Effector memory CD8-positive, alpha-beta T cell (primary cell): ENCODE results near the gene VAX1.

Source experiments
- ATAC-seq: fragments of 150-1000 bp; cut with Tn5 transposase; replicated peaks from 2 replicates; pipeline ENCODE4 v1.10.0; 2021; ENCODE audit warnings: mild to moderate bottlenecking, moderate library complexity
- DNase-seq, 3 experiments: peaks; one replicate each; pipeline ENCODE4 v3.0.0; 2021
- H3K27ac Mint-ChIP-seq, 2 donors: one replicate each; pipeline ENCODE4 v1.8.0; 2022; ENCODE audit warnings: mild to moderate bottlenecking in 2 of 2, mixed read lengths in 2 of 2, moderate library complexity in 2 of 2
- H3K27me3 Mint-ChIP-seq, 2 donors: one replicate each; pipeline ENCODE4 v1.8.0; 2022; ENCODE audit warnings: mixed read lengths in 2 of 2
- H3K36me3 Mint-ChIP-seq: one replicate; pipeline ENCODE4 v1.8.0; 2022; ENCODE audit warnings: mild to moderate bottlenecking, moderate library complexity, mixed read lengths; ENCODE audit not compliant: insufficient read depth
- H3K4me1 Mint-ChIP-seq, 2 donors: one replicate each; pipeline ENCODE4 v1.8.0; 2022; ENCODE audit warnings: low read depth in 2 of 2, mixed read lengths in 2 of 2
- H3K4me3 Mint-ChIP-seq, 2 donors: one replicate each; pipeline ENCODE4 v1.8.0; 2022; ENCODE audit warnings: mild to moderate bottlenecking in 2 of 2, mixed read lengths in 2 of 2, moderate library complexity in 2 of 2
- H3K9me3 Mint-ChIP-seq, 2 donors: one replicate each; pipeline ENCODE4 v1.8.0; 2022; ENCODE audit warnings: mixed read lengths in 2 of 2

Gene VAX1

GRCh38 chr10:117159390-117159789 lies 21.3 kb upstream of the VAX1 start:
- ATAC-seq (no peak), DNase-seq (no peak)
- Mint-ChIP-seq H3K27me3 (peaks cover 78 to 94% of the 10 kb centered on the region in 2 donors), H3K36me3 (no peaks in the 10 kb centered on the region), H3K4me3 (no peak overlapping the region), H3K27ac (no peak overlapping the region), H3K4me1 (peaks cover 5 to 7% of the 10 kb centered on the region in 2 donors), H3K9me3 (no peaks in the 10 kb centered on the region)

- ATAC-seq (no peak), DNase-seq (no peak)
- no peaks in the 10 kb centered on the region for H3K36me3 Mint-ChIP-seq
- peaks cover 5 to 7% of the 10 kb centered on the region in 2 donors for H3K4me1 Mint-ChIP-seq
- no peak overlapping the region for H3K27ac Mint-ChIP-seq
- H3K27me3 Mint-ChIP-seq: peaks cover 78 to 97% of the 10 kb centered on the region in 2 donors
- no peak overlapping the region for H3K4me3 Mint-ChIP-seq
- no peaks in the 10 kb centered on the region for H3K9me3 Mint-ChIP-seq
These were observed 20.2 kb upstream of the VAX1 start for GRCh38 chr10:117158297-117158696.

- H3K27ac Mint-ChIP-seq: no peak overlapping the region
- H3K4me3 Mint-ChIP-seq: no peak overlapping the region
These were observed 14.6 kb upstream of the VAX1 start for GRCh38 chr10:117152668-117153067.

GRCh38 chr10:117148284-117148683 lies 10.2 kb upstream of the VAX1 start:
- peaks cover 0 to 6% of the 10 kb centered on the region in 2 donors for H3K9me3 Mint-ChIP-seq
- H3K4me3 Mint-ChIP-seq: no peak overlapping the region
- DNase-seq (no peak), ATAC-seq (no peak)
- peaks cover 34 to 62% of the 10 kb centered on the region in 2 donors for H3K27me3 Mint-ChIP-seq
- no peak overlapping the region for H3K27ac Mint-ChIP-seq
- H3K36me3 Mint-ChIP-seq: peaks cover 3% of the 10 kb centered on the region
- H3K4me1 Mint-ChIP-seq: no peaks in the 10 kb centered on the region

More at GRCh38 chr10:117152668-117153067, 14.6 kb upstream of the VAX1 start:
- peaks cover 53 to 95% of the 10 kb centered on the region in 2 donors for H3K27me3 Mint-ChIP-seq
- no peaks in the 10 kb centered on the region for H3K4me1 Mint-ChIP-seq
- H3K36me3 Mint-ChIP-seq: peaks cover 3% of the 10 kb centered on the region
- DNase-seq (no peak), ATAC-seq (no peak)
- H3K9me3 Mint-ChIP-seq: peaks cover 0 to 6% of the 10 kb centered on the region in 2 donors

- H3K27ac Mint-ChIP-seq: no peak overlapping the region
- no peak overlapping the region for H3K4me3 Mint-ChIP-seq
- H3K9me3 Mint-ChIP-seq: no peaks in the 10 kb centered on the region
- H3K27me3 Mint-ChIP-seq: peaks cover 50 to 66% of the 10 kb centered on the region in 2 donors
- H3K36me3 Mint-ChIP-seq: no peaks in the 10 kb centered on the region
- ATAC-seq (no peak), DNase-seq (no peak)
- H3K4me1 Mint-ChIP-seq: peaks cover 0 to 2% of the 10 kb centered on the region in 2 donors
These were observed 6.9 kb upstream of the VAX1 start for GRCh38 chr10:117145019-117145418.

GRCh38 chr10:117143103-117143823 lies 5.2 kb upstream of the VAX1 start:
- Mint-ChIP-seq H3K36me3 (no peaks in the 10 kb centered on the region), H3K4me3 (no peak overlapping the region), H3K4me1 (peaks cover 0 to 2% of the 10 kb centered on the region in 2 donors), H3K27me3 (peaks cover 56 to 68% of the 10 kb centered on the region in 2 donors), H3K27ac (no peak overlapping the region), H3K9me3 (no peaks in the 10 kb centered on the region)
- ATAC-seq: no peak
- no peak for DNase-seq

GRCh38 chr10:117140525-117140902 lies 2.4 kb upstream of the VAX1 start:
- DNase-seq (no peak), ATAC-seq (no peak)
- H3K4me3 Mint-ChIP-seq: no peak overlapping the region
- peaks cover 0 to 4% of the 10 kb centered on the region in 2 donors for H3K4me1 Mint-ChIP-seq
- H3K36me3 Mint-ChIP-seq: no peaks in the 10 kb centered on the region
- H3K27ac Mint-ChIP-seq: no peak overlapping the region
- no peaks in the 10 kb centered on the region for H3K9me3 Mint-ChIP-seq
- H3K27me3 Mint-ChIP-seq: peaks cover 66 to 75% of the 10 kb centered on the region in 2 donors

GRCh38 chr10:117139581-117140524 lies 1.8 kb upstream of the VAX1 start:
- H3K9me3 Mint-ChIP-seq: no peaks in the 10 kb centered on the region
- ATAC-seq (no peak), DNase-seq (no peak)
- peaks cover 0 to 4% of the 10 kb centered on the region in 2 donors for H3K4me1 Mint-ChIP-seq
- H3K4me3 Mint-ChIP-seq: no peak overlapping the region
- no peaks in the 10 kb centered on the region for H3K36me3 Mint-ChIP-seq
- H3K27ac Mint-ChIP-seq: no peak overlapping the region
- peaks cover 73 to 82% of the 10 kb centered on the region in 2 donors for H3K27me3 Mint-ChIP-seq

- Mint-ChIP-seq H3K27me3 (peaks cover 76 to 89% of the 10 kb centered on the region in 2 donors), H3K4me1 (peaks cover 0 to 4% of the 10 kb centered on the region in 2 donors), H3K36me3 (no peaks in the 10 kb centered on the region), H3K27ac (no peak overlapping the region), H3K4me3 (no peak overlapping the region), H3K9me3 (no peaks in the 10 kb centered on the region)
- ATAC-seq (no peak), DNase-seq (no peak)
These were observed 939 bp upstream of the VAX1 start for GRCh38 chr10:117138838-117139580.

GRCh38 chr10:117137031-117137910 lies 799 bp downstream of the VAX1 start:
- Mint-ChIP-seq H3K27ac (no peak overlapping the region), H3K4me1 (peaks cover 3 to 17% of the 10 kb centered on the region in 2 donors), H3K36me3 (no peaks in the 10 kb centered on the region), H3K9me3 (no peaks in the 10 kb centered on the region), H3K4me3 (peak overlapping the region in 1 of 2 donors; percentile 34), H3K27me3 (peaks cover 78 to 93% of the 10 kb centered on the region in 2 donors)
- DNase-seq (no peak), ATAC-seq (no peak)

GRCh38 chr10:117136391-117136975 lies 1.6 kb downstream of the VAX1 start:
- H3K9me3 Mint-ChIP-seq: no peaks in the 10 kb centered on the region
- peaks cover 78 to 93% of the 10 kb centered on the region in 2 donors for H3K27me3 Mint-ChIP-seq
- ATAC-seq (no peak), DNase-seq (no peak)
- H3K36me3 Mint-ChIP-seq: no peaks in the 10 kb centered on the region
- H3K4me1 Mint-ChIP-seq: peaks cover 11 to 25% of the 10 kb centered on the region in 2 donors
- no peak overlapping the region for H3K27ac Mint-ChIP-seq
- H3K4me3 Mint-ChIP-seq: peak overlapping the region in 1 of 2 donors; percentile 12

- Mint-ChIP-seq H3K27ac (no peak overlapping the region), H3K27me3 (peaks cover 80 to 93% of the 10 kb centered on the region in 2 donors), H3K9me3 (no peaks in the 10 kb centered on the region), H3K36me3 (no peaks in the 10 kb centered on the region), H3K4me1 (peaks cover 19 to 31% of the 10 kb centered on the region in 2 donors), H3K4me3 (peak overlapping the region in 1 of 2 donors; percentile 23)
- ATAC-seq: no peak
- DNase-seq: no peak
These were observed 2.5 kb downstream of the VAX1 start for GRCh38 chr10:117135480-117136140.
